Occipital lobe (tissue), 2 donors: ENCODE results near the gene MRFAP1L1. TPM values are rescaled to one million over a fixed set of nuclear protein-coding genes. Genes with fewer than 3 reads are reported as not detected.
"Not testable (repeated sequence)": the region's sequence is repeated elsewhere in the genome, so short reads cannot be mapped to it uniquely, and the experiment has no call there.

Source experiments
- DNase-seq: peaks from one replicate; lab custom pipeline; 2025; lab: John Stamatoyannopoulos, UW
- total RNA-seq: library from RNA; depleted of rRNA; stranded (reverse); fragments of >200 nt; gene quantifications from one replicate; pipeline ENCODE4 v1.2.3, GENCODE V29; 2014

The MRFAP1L1 gene
- total RNA-seq, result 90.8 TPM

- peak; percentile 90 for DNase-seq
Observed at GRCh38 chr4:6709230-6710114, at the start of gene MRFAP1L1. Gene MRFAP1L1, minus strand, starts transcription at chr4:6709865. Its CDS starts 236 bp downstream, at chr4:6709629.

- no peak for DNase-seq
Observed at GRCh38 chr4:6758728-6759127, 49.1 kb upstream of the MRFAP1L1 start.

- not testable (repeated sequence) for DNase-seq
Observed at GRCh38 chr4:6756345-6756744, 46.7 kb upstream of the MRFAP1L1 start.

GRCh38 chr4:6755088-6755753, 45.6 kb upstream of the MRFAP1L1 start:
- DNase-seq, result no peak

GRCh38 chr4:6754481-6755087, 44.9 kb upstream of the MRFAP1L1 start:
- no peak for DNase-seq

GRCh38 chr4:6753891-6754290, 44.2 kb upstream of the MRFAP1L1 start:
- DNase-seq, result no peak

GRCh38 chr4:6753103-6753560, 43.5 kb upstream of the MRFAP1L1 start:
- DNase-seq, result no peak

- DNase-seq, result no peak
Observed at GRCh38 chr4:6752486-6752829, 42.8 kb upstream of the MRFAP1L1 start.

GRCh38 chr4:6751611-6752485, 42.2 kb upstream of the MRFAP1L1 start:
- DNase-seq, result no peak

GRCh38 chr4:6750286-6751221, 40.9 kb upstream of the MRFAP1L1 start:
- DNase-seq, result no peak

GRCh38 chr4:6749340-6750171, 39.9 kb upstream of the MRFAP1L1 start:
- DNase-seq, result no peak

GRCh38 chr4:6748286-6748685, 38.6 kb upstream of the MRFAP1L1 start:
- no peak for DNase-seq

- DNase-seq, result no peak
Observed at GRCh38 chr4:6747294-6748051, 37.8 kb upstream of the MRFAP1L1 start.

- no peak for DNase-seq
Observed at GRCh38 chr4:6746721-6747293, 37.1 kb upstream of the MRFAP1L1 start.

GRCh38 chr4:6742989-6743388, 33.3 kb upstream of the MRFAP1L1 start:
- no peak for DNase-seq

GRCh38 chr4:6742507-6742906, 32.8 kb upstream of the MRFAP1L1 start:
- no peak for DNase-seq

- no peak for DNase-seq
Observed at GRCh38 chr4:6740347-6740746, 30.7 kb upstream of the MRFAP1L1 start.

GRCh38 chr4:6739920-6740319, 30.3 kb upstream of the MRFAP1L1 start:
- no peak for DNase-seq
